Measurements from ENCODE around the gene LEKR1. TPM values are rescaled to one million over a fixed set of nuclear protein-coding genes. Genes with fewer than 3 reads are reported as not detected.
A peak's percentile ranks its signal among the peaks of the same experiment; 100 is the strongest.

LEKR1 gene
- polyA plus RNA-seq, 1 donor, result 2.2 TPM

DNA sequence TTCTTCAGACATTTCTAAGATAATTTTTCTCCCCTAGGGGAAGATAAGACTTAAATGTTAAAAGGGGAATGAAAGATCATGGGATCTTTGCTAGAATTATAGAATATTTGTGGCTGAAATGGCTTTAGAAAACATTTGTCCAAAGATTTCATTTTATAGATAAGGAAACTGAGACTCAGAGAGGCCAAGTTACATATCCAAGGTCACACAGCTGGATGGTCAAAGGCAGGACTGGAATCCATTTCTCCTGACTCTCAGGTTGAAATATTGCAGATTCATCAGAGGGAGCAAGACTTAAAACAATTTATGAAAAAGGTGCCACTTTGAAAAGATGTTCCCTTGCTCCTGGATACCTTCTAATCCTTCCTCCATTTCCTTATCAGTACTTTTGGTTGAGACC, 19.5 kb upstream of the LEKR1 start:
- DNase-seq, result no peak
- Histone ChIP-seq H3K9me3 (ENCODE audit: control insufficient read depth, low read depth, low read length) (no peaks in the 10 kb centered on the region), H3K27me3 (ENCODE audit: control insufficient read depth, insufficient read depth, low read length) (no peaks in the 10 kb centered on the region), H3K4me3 (ENCODE audit: low read length) (no peak overlapping the region), H3K27ac (ENCODE audit: low read length) (no peak overlapping the region), H3K4me1 (ENCODE audit: control insufficient read depth, insufficient read depth, low read length) (peaks cover 5% of the 10 kb centered on the region), H3K36me3 (ENCODE audit: control insufficient read depth, insufficient read depth, low read length) (no peaks in the 10 kb centered on the region)

DNA sequence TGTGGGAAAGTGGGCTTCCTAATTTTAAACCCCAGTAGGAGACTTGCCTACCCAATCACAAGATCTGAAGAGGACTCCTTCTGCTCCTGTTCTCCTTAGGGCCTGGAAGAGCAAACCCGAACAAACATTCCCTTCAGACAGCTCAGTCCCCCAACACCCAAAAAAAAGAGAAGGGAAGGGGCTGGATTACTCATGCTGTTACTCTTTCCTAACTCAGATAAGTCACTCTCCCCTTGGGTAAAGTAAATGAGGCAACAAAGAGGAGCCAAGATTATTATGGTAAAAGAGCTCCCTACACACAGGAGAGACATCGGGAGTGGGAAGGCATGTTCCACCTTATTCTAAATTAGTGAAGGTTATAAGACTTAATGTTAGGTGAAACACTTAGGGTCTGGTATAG, 18.1 kb upstream of the LEKR1 start:
- H3K9me3 ChIP-seq (ENCODE audit: control insufficient read depth, low read depth, low read length), result no peaks in the 10 kb centered on the region
- H3K36me3 ChIP-seq (ENCODE audit: control insufficient read depth, insufficient read depth, low read length), result no peaks in the 10 kb centered on the region
- no CpG with 5 or more reads among the region's 2 CpGs for WGBS (ENCODE audit: insufficient coverage, low lambda C conversion rate)

DNA sequence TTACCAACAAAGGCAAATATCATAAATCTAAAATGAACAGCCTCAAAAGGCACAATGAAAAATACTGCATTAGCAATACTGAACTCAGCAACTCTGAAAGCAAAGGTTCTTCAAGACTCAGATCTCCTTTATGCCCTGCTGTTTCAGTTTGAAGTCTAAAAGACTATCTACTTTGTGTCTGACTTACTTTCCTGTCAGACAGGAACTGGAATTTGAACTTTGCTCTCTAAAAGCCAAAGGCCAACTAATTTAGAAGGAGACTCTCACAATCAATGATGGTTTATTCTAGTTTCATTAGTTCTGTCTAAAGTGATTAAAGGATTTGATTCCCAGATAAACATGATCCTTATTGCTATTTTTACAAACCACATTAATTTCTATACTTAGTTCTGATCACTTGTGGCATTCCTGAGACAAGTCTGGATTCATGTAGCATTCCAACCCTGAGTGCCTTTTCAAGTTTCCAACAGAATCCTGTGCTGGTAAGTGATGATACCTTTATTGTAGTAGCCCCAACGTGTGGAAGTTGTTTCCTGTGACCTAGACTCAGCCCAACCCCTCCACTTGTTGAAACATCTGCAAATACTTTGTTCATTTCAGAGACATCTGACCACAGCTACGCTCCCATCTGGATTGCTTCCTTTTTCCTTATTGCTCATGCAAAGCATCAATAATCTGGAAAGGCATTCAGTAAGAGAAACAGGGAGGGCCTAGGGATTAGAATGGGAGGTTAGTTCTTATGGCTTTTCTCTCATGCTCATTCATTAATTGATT, 14.9 kb upstream of the LEKR1 start:
- peaks cover 15% of the 10 kb centered on the region for H3K4me1 ChIP-seq (ENCODE audit: control insufficient read depth, insufficient read depth, low read length)
- H3K9me3 ChIP-seq (ENCODE audit: control insufficient read depth, low read depth, low read length), result no peaks in the 10 kb centered on the region
- WGBS (ENCODE audit: insufficient coverage, low lambda C conversion rate), result no CpG with 5 or more reads among the region's 2 CpGs

More for the DNA sequence above, 18.1 kb upstream of the LEKR1 start:
- DNase-seq, result no peak
- Histone ChIP-seq H3K27me3 (ENCODE audit: control insufficient read depth, insufficient read depth, low read length) (no peaks in the 10 kb centered on the region), H3K27ac (ENCODE audit: low read length) (no peak overlapping the region), H3K4me1 (ENCODE audit: control insufficient read depth, insufficient read depth, low read length) (peaks cover 12% of the 10 kb centered on the region), H3K4me3 (ENCODE audit: low read length) (no peak overlapping the region)

DNA sequence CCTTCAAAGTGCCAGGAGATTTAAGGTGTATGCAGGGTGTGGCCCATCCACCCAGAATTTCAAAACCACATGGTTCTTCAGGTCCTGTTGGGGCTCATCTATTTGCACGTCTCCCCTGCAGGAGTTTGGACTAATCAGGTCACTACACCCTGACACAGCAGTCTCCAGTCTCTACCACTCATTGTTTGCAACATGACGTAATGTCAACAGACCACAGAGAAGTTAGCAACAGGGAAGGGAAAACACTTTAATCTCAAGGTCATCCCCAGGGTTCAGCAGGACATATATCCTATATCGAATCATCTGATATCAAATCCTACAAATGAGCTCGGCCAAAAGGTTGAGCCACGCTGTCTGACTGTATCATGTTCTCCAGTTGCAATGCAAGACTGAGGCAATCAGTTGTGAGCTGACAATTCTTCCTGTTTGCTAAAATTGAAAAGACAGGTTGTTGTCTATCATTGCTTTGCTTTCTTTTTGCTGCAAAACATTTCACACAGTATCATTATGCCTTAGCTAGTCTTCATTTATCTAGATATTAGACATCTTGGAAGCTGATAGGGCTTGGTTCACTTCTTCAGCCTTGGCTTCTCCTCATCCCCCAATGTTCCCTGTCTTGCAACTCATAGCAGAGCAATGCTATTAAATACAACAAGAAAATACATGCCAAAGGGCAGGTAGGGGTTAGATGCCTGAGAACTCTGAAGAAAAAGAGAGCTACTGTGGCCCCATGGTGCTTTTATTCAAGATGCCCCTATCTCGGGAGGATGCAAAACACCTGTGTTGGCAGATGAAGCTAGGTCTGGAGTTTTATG, 13.4 kb upstream of the LEKR1 start:
- peak; percentile 81 to 87 for DNase-seq
- no peak overlapping the region for H3K4me3 ChIP-seq (ENCODE audit: low read length)
- H3K9me3 ChIP-seq (ENCODE audit: control insufficient read depth, low read depth, low read length), result no peaks in the 10 kb centered on the region
- peak overlapping the region; percentile 50 for H3K27ac ChIP-seq (ENCODE audit: low read length)
- WGBS (ENCODE audit: insufficient coverage, low lambda C conversion rate), result no CpG with 5 or more reads among the region's 6 CpGs
- no peaks in the 10 kb centered on the region for H3K27me3 ChIP-seq (ENCODE audit: control insufficient read depth, insufficient read depth, low read length)
- H3K4me1 ChIP-seq (ENCODE audit: control insufficient read depth, insufficient read depth, low read length), result peaks cover 16% of the 10 kb centered on the region
- no peaks in the 10 kb centered on the region for H3K36me3 ChIP-seq (ENCODE audit: control insufficient read depth, insufficient read depth, low read length)

More for the DNA sequence above, 14.9 kb upstream of the LEKR1 start:
- Histone ChIP-seq H3K4me3 (ENCODE audit: low read length) (no peak overlapping the region), H3K27me3 (ENCODE audit: control insufficient read depth, insufficient read depth, low read length) (no peaks in the 10 kb centered on the region), H3K27ac (ENCODE audit: low read length) (peak overlapping the region; percentile 52), H3K36me3 (ENCODE audit: control insufficient read depth, insufficient read depth, low read length) (no peaks in the 10 kb centered on the region)
- DNase-seq, result peak; percentile 53 to 84

DNA sequence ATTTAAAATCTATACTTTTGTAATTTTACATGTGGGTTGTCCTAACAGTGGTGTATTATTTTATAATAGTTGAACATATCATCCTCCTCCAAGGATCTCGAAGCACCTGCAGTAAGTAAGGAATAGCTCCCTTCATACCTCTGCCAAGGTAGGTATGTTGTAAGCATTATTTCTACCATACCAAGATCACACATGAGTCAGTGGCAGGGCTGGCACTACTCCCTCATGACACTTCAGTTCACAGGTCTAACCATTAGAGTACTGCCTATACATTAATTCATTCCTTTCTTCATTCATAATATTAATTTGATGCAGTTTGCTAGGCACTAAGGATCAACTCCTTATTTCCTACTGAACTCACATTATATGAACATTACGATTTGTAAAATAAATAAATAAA, 11.9 kb upstream of the LEKR1 start:
- Histone ChIP-seq H3K27ac (ENCODE audit: low read length) (no peak overlapping the region), H3K4me3 (ENCODE audit: low read length) (no peak overlapping the region), H3K27me3 (ENCODE audit: control insufficient read depth, insufficient read depth, low read length) (no peaks in the 10 kb centered on the region), H3K4me1 (ENCODE audit: control insufficient read depth, insufficient read depth, low read length) (peaks cover 28% of the 10 kb centered on the region), H3K36me3 (ENCODE audit: control insufficient read depth, insufficient read depth, low read length) (no peaks in the 10 kb centered on the region), H3K9me3 (ENCODE audit: control insufficient read depth, low read depth, low read length) (no peaks in the 10 kb centered on the region)
- DNase-seq, result no peak
- WGBS (ENCODE audit: insufficient coverage, low lambda C conversion rate), result 100% methylated on average over 1 of the region's 2 CpGs

DNA sequence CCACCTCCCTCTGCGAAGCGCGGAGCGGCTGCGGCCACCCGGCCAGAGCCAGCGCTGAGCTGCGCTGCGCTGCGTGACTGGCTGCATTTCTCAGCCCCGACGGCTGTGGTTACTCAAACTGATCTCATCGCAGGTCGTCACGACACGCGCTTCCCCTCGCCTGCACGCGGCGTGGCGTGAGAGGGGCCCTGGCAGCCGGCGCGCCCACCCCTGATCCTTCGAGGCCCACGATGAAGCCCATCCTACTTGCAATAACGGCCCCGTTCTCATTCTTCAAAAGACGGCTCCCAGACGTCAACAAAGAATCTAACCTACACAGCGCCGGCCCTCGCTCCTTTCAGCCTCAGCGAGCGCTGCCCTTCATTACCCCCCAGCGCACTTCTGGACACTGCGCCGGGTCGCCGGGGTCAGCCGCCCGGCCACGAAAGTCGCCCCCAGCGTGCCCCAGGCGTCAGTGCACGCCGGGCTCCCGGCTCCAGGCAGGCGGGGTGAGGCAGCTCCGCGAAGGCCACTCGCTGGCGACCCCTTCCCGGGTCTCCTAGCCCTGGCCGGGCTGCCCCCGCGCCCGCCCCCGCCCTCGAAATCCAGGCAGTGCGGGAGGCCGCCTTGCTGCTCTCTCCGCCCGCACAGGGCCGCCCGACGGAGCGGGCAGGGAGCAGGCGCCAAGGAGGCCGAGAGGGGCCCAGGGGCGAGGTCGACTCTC, 9.9 kb upstream of the LEKR1 start:
- WGBS (ENCODE audit: insufficient coverage, low lambda C conversion rate), result no CpG with 5 or more reads among the region's 74 CpGs
- H3K4me3 ChIP-seq (ENCODE audit: low read length), result peak overlapping the region; percentile 57
- peak; percentile 60 to 86 for DNase-seq

DNA sequence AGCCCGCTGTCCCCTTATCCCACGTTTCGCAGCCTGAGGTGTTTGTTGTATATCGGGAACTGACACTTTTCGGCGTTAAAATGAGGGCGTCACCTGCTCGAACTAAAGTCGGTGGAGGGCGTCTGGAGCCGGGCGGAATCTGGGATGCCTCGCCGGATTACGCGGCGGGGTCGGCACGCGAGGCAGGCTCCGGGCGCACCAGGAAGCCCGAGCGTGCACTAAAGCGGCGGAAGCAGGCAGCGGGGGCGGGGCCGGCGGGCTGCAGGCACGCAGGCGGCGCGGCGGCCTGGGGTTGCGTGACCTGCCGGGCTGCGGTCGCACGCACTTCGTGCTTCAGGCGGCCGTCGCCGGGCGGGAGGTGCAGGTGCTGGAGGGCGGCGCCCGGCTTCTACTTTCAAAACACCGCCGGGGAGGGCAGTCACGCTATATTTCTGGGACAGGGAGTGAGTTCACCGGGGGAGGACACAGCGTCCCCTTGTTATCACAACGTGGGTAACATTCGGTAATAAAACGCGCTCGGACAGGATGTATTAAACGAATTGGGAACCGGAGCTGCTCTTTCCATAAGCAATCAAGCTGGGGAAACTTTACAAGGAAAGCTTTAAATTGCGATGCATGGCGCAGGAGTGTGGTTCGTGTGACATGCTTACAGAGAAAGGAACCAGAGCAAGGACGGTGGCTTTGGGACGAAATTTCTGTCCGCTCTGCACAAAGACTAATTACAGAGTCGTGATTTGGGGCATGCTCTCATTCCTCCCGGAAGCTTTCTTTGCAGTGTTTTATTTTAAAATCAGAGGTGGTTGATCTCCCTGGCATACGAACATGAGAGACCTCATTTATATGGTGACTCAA, 9.1 kb upstream of the LEKR1 start:
- 0% methylated on average over 5 of the region's 70 CpGs for WGBS (ENCODE audit: insufficient coverage, low lambda C conversion rate)
- peaks cover 23% of the 10 kb centered on the region for H3K4me1 ChIP-seq (ENCODE audit: control insufficient read depth, insufficient read depth, low read length)

More for the DNA sequence above, 9.9 kb upstream of the LEKR1 start:
- no peaks in the 10 kb centered on the region for H3K9me3 ChIP-seq (ENCODE audit: control insufficient read depth, low read depth, low read length)
- H3K27me3 ChIP-seq (ENCODE audit: control insufficient read depth, insufficient read depth, low read length), result no peaks in the 10 kb centered on the region
- H3K27ac ChIP-seq (ENCODE audit: low read length), result peak overlapping the region; percentile 94
- H3K4me1 ChIP-seq (ENCODE audit: control insufficient read depth, insufficient read depth, low read length), result peaks cover 23% of the 10 kb centered on the region
- no peaks in the 10 kb centered on the region for H3K36me3 ChIP-seq (ENCODE audit: control insufficient read depth, insufficient read depth, low read length)

DNA sequence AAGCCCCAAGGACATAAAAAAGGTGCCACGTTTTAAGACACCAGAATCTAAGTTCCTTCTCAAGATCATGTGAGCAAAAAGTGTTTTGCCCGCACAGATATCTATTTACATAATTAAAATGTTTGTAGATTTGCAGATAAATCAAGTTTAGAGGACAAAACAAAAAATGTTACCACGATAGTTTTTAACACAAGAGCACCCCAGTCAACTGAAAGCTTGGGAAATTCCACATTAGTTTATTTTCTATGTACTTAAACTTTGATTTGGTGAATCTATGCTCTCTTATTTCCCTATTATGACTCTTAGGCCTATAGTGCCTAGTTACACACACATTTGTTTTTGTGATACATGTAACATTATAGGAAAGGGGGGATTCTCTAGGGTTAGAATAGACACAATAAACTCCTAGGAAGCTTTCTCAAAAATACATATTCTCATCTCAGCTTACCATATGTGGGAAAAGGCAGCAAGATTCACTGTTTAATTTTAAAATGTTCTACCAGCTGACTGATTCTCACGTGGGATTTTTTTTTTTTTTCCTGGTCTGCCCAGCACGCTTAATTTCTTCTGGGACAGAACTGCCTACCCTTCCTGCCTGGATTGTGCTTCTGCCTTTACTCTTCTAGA, 8.4 kb upstream of the LEKR1 start:
- H3K36me3 ChIP-seq (ENCODE audit: control insufficient read depth, insufficient read depth, low read length), result no peaks in the 10 kb centered on the region
- peaks cover 18% of the 10 kb centered on the region for H3K4me1 ChIP-seq (ENCODE audit: control insufficient read depth, insufficient read depth, low read length)
- peak overlapping the region; percentile 94 for H3K27ac ChIP-seq (ENCODE audit: low read length)
- H3K4me3 ChIP-seq (ENCODE audit: low read length), result peak overlapping the region; percentile 57
- 100% methylated on average over 1 of the region's 5 CpGs for WGBS (ENCODE audit: insufficient coverage, low lambda C conversion rate)
- H3K27me3 ChIP-seq (ENCODE audit: control insufficient read depth, insufficient read depth, low read length), result no peaks in the 10 kb centered on the region
- H3K9me3 ChIP-seq (ENCODE audit: control insufficient read depth, low read depth, low read length), result peaks cover 3% of the 10 kb centered on the region
- DNase-seq, result no peak

More for the DNA sequence above, 9.1 kb upstream of the LEKR1 start:
- H3K4me3 ChIP-seq (ENCODE audit: low read length), result peak overlapping the region; percentile 57
- no peaks in the 10 kb centered on the region for H3K9me3 ChIP-seq (ENCODE audit: control insufficient read depth, low read depth, low read length)
- DNase-seq, result peak; percentile 81 to 91
- no peaks in the 10 kb centered on the region for H3K36me3 ChIP-seq (ENCODE audit: control insufficient read depth, insufficient read depth, low read length)
- H3K27ac ChIP-seq (ENCODE audit: low read length), result peak overlapping the region; percentile 94
- no peaks in the 10 kb centered on the region for H3K27me3 ChIP-seq (ENCODE audit: control insufficient read depth, insufficient read depth, low read length)

DNA sequence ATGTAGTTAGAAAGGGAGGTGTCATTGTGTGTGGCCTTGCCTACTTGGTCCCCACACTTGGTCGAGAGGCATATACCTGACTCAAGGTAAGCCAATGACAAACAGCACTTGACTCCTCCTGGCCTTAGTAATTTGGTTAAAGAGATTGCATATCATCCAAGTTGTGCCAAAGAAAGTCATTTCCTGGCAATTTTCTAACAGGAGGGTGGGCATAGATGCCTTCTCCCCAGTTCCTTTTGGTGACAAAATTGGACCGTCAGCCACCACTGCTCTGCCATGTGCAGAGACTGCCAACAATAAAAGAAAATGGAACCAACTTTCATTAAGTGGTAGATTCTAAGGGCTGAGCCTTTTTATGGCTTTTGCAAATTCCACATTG, 7.9 kb upstream of the LEKR1 start:
- Histone ChIP-seq H3K36me3 (ENCODE audit: control insufficient read depth, insufficient read depth, low read length) (no peaks in the 10 kb centered on the region), H3K27me3 (ENCODE audit: control insufficient read depth, insufficient read depth, low read length) (no peaks in the 10 kb centered on the region), H3K4me1 (ENCODE audit: control insufficient read depth, insufficient read depth, low read length) (peaks cover 15% of the 10 kb centered on the region), H3K9me3 (ENCODE audit: control insufficient read depth, low read depth, low read length) (peaks cover 3% of the 10 kb centered on the region), H3K27ac (ENCODE audit: low read length) (peak overlapping the region; percentile 94), H3K4me3 (ENCODE audit: low read length) (no peak overlapping the region)
- WGBS (ENCODE audit: insufficient coverage, low lambda C conversion rate), result no CpG with 5 or more reads among the region's 2 CpGs
- DNase-seq, result peak in 1 of 2 donors; percentile 35
